ENCODE measurements around the gene OXLD1.
"Not testable (repeated sequence)": the region's sequence is repeated elsewhere in the genome, so short reads cannot be mapped to it uniquely, and the experiment has no call there.

OXLD1 gene

GRCh38 chr17:81682565-81683207 is 16.3 kb upstream of the OXLD1 start:
- DNase-seq = no peak

GRCh38 chr17:81681672-81682071 is 15.3 kb upstream of the OXLD1 start:
- no peak for DNase-seq

DNA sequence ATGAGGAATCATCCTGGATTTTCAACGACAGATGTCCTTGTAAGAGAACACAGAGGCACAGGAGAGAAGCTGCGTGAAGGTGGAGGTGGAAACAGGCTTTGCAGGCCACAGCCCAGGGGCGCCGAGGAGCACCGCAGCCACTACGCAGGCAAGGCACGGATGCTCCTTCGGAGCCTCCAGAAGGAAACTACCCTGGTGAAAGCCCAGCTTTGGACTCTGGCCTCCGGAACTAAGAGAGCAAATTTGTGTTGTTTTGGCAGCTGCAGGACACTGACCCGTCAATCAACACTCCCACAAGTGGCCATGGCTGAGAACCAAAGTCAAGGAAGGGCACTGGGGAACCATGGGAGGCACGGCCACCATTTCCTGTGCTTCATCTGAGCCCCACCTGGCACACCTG is 13.7 kb upstream of the OXLD1 start:
- no peak for DNase-seq

DNA sequence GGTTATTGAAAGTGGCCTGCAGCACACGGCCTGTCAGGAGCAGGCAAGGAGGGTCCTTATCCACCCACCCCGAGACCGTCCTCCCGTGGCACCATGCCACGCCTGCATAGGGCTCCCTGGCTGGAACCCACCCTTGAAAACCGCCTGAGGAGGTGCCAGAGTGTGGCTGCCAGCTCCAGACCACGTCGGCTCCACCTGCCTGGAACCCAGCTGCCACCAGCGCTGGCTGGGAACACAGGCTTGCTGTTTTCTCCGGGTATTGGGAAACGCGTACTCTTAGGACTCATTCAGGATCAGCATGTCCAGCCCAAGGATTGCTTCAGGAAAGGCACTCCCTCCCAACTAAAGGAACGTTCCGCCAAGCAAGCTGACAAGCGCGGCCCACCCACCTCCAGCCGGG is 10.5 kb upstream of the OXLD1 start:
- DNase-seq = no peak

DNA sequence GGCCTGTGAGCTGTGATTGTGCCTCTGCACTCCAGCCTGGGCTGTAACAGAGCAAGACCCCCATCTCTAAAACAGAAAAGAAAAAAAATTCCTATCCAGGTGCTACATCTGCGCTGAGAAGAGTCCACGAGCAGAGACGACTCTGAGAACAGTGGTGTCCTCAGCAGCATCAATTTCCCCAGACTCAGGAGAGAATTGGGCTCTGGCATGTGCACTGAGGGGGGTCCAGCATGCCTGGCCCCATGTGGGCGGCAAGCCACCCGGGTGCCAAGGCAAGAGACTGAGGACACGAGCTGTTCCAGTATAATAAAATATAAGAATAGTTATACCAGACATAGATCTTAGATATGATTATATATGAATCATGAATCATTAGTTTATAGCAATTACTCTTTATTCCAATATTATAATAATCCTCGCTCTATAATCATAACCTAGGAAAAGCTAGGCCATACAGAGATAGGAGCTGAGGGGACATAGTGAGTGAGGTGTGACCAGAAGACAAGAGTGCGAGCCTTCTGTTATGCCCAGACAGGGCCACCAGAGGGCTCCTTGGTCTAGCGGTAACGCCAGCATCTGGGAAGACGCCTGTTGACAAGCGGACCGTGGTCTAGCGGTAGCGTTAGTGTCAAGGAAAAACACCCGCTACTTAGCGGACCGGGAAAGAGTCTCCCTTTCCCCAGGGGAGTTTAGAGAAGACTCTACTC is 9.3 kb upstream of the OXLD1 start:
- DNase-seq = not testable (repeated sequence)

GRCh38 chr17:81673561-81674258 is 7.3 kb upstream of the OXLD1 start:
- DNase-seq = no peak

GRCh38 chr17:81672954-81673353 is 6.5 kb upstream of the OXLD1 start:
- DNase-seq = no peak

DNA sequence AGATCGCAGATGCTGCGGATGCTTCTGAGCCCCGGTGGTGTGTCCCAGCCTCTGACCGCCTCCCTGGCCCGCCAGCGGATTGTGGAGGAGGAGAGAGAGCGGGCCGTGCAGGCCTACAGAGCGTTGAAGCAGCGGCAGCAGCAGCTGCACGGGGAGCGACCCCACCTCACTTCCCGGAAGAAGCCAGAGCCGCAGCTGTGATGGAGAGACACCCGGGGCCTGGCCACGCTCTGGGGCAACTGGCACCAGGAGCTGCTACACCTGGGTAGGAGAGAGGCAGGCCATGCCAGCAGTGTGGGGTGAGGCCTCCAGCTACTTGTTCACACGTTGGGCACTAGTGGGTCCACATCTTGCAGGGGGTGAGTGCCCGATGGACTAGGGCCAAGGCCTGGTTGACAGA is 6.1 kb upstream of the OXLD1 start:
- no peak for DNase-seq

GRCh38 chr17:81667754-81668153 is 1.3 kb upstream of the OXLD1 start:
- no peak for DNase-seq

DNA sequence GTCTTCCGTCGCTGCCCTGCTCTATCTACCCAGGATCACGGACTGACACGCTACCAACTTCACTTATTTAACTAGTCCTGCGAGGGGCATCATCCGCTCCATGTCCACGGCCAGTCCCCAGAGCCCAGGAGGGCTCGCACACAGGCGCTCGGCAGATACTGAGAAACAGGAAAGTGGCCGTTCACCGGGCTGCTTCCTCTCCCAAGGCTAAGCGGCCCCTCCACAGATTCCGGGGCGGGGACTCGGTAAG is 388 bp downstream of the OXLD1 start:
- DNase-seq = no peak

DNA sequence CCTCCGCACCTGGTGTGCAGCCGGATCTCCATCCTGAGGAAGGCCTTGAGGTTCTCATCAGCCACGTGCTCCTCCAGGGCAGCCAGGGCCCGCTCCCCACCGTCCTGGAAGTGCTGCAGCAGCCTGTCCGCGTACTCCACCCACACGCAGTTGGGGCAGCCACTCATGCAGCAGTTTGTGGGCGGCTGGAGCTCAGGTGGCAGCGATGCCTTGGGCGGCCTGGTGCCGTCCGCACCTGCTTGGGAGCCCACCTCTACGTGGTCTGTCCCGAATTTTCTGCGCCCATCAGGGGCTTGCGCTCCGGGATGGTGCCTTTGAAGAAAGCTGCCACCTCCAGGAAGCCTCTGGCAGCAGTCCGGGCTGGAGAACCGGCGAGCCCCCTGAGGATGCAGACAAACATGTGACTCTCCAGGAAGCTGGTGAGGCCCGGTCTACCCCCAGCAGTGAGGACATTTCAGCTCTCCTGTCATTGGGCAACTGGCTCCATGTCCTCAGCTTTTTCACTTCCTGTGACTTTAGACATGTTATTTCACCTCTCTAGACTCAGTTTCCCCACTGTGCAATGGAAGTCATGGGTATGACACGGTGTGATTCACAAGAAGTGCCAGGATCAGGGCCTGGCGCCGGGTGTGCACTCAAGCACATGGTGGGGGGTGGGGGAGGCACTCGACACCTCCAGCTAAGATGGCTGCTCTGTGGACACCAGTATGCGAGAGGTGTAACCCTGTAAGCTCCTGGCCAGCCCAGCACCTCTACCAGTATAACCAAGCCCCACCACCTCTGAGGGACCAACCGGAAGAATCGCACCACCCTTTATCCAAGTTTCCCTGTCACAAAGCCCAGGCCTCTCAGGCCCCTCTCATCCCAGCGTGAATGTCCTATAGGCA is 957 bp downstream of the OXLD1 start:
- DNase-seq = no peak

DNA sequence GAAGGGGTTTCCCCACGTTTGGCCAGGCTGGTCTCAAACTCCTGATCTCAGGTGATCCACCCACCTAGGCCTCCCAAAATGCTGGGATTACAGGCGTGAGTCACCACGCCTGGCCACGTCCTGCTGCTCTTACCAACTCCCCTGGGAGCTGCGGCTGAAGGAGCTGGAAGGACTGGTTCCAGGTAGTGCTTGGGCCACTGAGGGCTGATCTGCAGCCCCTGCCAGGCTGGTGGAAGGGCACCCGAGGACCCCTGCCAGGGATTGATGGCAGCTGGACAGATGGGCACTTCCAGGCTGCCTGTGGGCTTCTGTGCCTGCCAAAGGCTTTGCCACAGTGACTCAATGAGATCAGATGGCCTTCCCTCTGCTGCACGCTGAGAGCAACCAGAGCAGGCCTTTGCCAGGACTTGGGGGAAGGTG is 2.3 kb downstream of the OXLD1 start:
- DNase-seq = no peak

DNA sequence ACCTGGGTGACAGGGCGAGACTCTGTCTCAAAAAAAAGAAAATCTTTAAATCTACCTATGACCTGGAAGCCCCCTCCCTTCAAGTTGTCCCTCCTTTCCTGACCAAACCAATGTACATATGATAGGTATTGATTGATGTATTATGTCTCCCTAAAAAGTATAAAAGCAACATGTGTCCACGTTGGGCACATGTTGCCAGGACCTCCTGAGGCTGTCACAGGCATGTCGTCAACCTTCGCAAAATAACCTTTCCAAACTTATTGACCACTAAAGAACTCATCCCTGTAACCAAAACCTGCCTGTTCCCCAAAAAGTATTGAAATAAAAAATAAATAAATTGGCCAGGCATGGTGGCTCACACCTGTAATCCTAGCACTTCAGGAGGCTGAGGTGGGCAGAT is 4.4 kb downstream of the OXLD1 start:
- DNase-seq = no peak

DNA sequence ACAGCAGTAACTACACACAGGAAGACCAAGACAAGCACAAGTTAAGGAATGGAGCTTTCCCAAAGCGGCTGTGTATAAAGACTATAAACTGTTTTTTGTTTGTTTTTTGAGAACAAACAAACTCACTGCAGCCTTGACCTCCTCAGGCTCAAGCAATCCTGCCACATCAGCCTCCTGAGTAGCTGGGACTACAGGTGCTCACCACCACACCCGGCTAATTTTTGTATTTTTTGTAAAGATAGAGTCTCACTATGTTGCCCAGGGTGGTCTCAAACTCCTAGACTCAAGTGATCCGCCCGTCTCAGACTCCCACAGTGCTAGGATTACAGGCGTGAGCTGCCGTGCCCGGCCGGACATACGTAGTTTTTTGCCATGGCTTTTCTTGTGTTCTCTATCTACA is 6.0 kb downstream of the OXLD1 start:
- DNase-seq = no peak

- no peak for DNase-seq
Measured at GRCh38 chr17:81659038-81659437, 7.4 kb downstream of the OXLD1 start.

GRCh38 chr17:81656835-81657234 is 9.6 kb downstream of the OXLD1 start:
- DNase-seq = no peak

GRCh38 chr17:81656118-81656743 is 10.2 kb downstream of the OXLD1 start, which contains the start of gene PDE6G:
TSS of gene PDE6G (minus strand) at chr17:81656542. CDS start at chr17:81653305, 3,237 bp downstream.
- no peak for DNase-seq

GRCh38 chr17:81655378-81656117 is 10.9 kb downstream of the OXLD1 start:
- no peak for DNase-seq

- DNase-seq = no peak
Measured at GRCh38 chr17:81652906-81653771, 13.3 kb downstream of the OXLD1 start.

DNA sequence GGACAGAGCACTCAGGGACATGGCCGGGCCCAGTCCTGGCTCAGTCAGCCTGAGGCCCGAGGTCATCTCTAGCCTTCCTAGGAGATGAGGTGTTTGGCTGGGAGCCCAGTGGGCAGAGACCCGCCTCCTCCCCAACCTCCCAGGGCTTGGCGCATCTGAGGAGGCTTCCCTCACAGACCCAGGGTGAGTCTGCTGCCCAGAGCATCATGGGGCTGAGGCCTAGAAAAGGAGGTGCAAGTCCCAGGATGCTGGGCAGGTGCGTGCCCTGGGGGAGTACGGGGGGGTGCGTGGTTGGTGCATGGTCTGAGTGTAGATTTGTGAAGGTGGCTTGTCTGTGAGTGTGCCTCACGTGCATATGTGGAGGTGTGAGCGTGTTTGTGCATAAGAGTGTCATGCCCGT is 14.7 kb downstream of the OXLD1 start:
- no peak for DNase-seq

DNA sequence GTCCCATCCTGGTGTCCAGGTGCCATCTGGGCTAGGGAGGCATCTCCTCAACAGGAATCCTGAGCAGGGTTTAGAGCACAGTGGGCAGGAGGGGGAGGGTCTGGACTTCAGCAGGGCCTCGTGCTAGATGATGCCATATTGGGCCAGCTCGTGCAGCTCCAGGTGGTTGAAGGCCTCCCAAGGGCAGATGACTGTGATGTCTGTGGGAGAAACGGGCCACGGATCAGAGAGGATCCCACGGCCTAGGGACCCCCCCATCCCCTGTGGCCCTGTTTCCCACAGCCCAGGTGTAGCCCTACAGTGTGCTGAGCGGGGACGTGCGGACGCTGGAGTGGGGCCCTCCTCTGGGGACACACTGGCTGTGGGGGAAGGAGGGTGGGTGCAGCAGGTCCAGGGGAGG is 15.5 kb downstream of the OXLD1 start:
- DNase-seq = no peak
